OCI-LY7 (cell line): ENCODE results near the gene SORD.

Experiments
- EZH2phosphoT487 ChIP-seq: fragments of 200-600 bp; sonication (generic); IDR thresholded peaks from 2 replicates; pipeline ENCODE4 v1.6.1; 2018; ENCODE audit warnings: low read depth, borderline replicate concordance, mild to moderate bottlenecking, mixed run types, antibody characterized with exemption, low read length, moderate library complexity, mixed read lengths
- TF ChIP-seq, protein P1 (sequence below): fragments of 200-600 bp; sonication (generic); conservative IDR thresholded peaks from 2 replicates; pipeline ENCODE4 v1.5.1; 2014; ENCODE audit warnings: mild to moderate bottlenecking, antibody characterized with exemption, low read length, moderate library complexity, mixed read lengths

DNA sequence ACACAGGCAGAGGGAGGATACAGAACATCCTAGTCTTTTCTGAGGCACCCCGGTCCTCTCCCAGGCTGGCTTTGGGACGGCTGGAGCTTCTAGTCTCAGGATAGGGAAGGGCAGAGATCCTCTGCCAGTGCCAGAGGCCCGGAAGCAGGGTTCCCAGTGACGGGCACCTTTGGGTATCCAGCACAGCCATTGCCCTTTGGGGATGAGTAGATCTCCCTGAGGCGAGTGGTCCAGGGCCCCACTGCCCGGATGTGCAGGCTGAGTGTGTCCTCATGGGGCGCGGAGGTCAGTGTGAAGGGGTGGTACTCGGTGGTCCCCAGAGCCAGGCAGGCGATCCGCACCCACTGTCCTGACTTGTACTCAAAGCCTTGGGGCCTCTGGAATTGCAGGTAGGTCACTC is 72.7 kb downstream of the SORD start:
- TF ChIP-seq, protein P1, sequence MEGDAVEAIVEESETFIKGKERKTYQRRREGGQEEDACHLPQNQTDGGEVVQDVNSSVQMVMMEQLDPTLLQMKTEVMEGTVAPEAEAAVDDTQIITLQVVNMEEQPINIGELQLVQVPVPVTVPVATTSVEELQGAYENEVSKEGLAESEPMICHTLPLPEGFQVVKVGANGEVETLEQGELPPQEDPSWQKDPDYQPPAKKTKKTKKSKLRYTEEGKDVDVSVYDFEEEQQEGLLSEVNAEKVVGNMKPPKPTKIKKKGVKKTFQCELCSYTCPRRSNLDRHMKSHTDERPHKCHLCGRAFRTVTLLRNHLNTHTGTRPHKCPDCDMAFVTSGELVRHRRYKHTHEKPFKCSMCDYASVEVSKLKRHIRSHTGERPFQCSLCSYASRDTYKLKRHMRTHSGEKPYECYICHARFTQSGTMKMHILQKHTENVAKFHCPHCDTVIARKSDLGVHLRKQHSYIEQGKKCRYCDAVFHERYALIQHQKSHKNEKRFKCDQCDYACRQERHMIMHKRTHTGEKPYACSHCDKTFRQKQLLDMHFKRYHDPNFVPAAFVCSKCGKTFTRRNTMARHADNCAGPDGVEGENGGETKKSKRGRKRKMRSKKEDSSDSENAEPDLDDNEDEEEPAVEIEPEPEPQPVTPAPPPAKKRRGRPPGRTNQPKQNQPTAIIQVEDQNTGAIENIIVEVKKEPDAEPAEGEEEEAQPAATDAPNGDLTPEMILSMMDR = no peak
- TF ChIP-seq EZH2phosphoT487 = no peak
